GM10847 (cell line): ENCODE measurements around the gene CELSR1.

Experiments
- POLR2A ChIP-seq: IDR thresholded peaks from 2 replicates; pipeline ENCODE4 v1.6.1; 2011; ENCODE audit not compliant: insufficient read length; ENCODE audit errors: extremely low read depth

The CELSR1 gene

DNA sequence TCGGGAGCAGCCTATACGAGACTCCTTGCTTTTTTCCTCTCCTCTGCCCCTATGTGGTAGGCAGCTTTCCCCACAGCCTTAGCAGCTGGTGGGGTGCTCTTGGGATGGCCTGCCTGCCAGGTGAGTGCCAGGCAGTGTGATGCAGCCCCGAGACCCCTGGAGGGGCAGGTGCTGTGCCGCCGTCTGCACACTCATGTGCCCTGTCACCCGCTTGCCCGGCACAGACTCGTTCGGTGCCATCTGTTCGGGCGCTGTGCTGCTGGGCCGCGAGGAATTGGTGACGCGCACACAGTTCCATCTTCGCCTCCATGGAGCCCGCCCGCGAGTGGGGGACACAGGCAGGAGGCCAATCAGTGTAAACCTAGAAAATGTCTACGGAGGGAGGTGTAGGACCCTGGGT lies 186.8 kb downstream of the CELSR1 start:
- no peak for TF ChIP-seq POLR2A

- no peak for TF ChIP-seq POLR2A
These were observed 187.3 kb downstream of the CELSR1 start for GRCh38 chr22:46350121-46350520.

GRCh38 chr22:46349681-46350080 lies 187.7 kb downstream of the CELSR1 start:
- TF ChIP-seq POLR2A = no peak

- no peak for TF ChIP-seq POLR2A
These were observed 188.2 kb downstream of the CELSR1 start for GRCh38 chr22:46349238-46349637.

GRCh38 chr22:46348099-46348695 lies 189.2 kb downstream of the CELSR1 start:
- no peak for TF ChIP-seq POLR2A

GRCh38 chr22:46347646-46348045 lies 189.8 kb downstream of the CELSR1 start:
- no peak for TF ChIP-seq POLR2A

GRCh38 chr22:46346680-46347405 lies 190.6 kb downstream of the CELSR1 start:
- no peak for TF ChIP-seq POLR2A

DNA sequence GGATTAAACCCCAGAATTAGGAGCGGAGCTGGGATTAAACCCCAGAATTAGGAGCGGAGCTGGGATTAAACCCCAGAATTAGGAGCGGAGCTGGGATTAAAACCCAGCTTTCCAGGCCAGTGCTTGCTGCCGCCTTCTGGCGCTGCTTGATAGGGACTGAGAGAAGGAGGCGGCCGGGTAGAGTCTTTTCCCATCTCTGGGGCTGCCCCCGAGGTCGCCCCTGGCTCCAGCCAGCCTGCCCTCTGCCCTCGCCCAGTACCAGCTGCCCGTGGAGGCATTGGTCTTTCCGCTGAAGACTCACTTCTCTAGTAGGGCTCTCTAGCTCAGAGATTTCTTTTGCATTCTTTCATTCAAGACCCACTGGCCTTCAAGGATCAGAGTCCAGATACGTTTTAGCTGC lies 196.7 kb downstream of the CELSR1 start:
- TF ChIP-seq POLR2A = no peak

DNA sequence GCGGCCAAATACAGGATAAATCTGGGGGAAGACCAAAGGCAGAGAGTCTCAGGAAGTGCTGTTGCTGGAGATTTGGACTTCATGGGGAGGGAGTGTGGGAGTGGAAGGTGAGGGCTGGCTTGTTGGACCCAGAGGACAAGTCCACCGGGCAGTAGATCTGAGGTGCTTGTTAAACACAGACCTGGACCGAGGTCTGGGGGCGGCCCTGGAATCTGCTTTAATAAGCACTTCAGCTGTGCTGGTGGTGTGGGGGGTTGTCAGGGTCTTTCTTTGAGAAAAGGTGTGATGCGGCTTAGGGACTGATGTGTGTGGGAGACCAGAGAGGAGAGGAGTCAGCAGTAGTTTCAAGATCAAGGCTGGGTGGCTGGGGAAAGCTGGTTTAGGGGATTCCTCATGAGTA lies 197.5 kb downstream of the CELSR1 start:
- no peak for TF ChIP-seq POLR2A

DNA sequence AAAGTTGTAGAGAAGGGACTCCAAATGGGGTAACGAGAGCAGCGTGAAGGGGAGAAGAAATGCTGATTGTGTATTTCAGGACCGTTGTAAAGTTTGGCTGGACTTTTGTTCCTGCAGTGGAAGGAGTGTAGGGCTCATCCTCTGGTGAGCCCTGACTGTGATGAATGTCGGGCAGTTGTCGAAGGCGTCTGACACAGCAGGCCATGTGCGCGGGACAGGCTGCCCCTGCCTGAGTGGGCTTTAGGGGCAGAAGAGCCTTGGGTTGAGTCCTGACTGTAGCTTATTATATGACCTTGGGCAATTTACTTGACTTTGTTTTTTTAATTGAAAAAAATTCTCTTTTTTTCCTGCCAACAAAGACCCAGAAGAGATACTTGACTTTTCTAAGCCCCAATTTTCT lies 198.8 kb downstream of the CELSR1 start:
- no peak for TF ChIP-seq POLR2A

DNA sequence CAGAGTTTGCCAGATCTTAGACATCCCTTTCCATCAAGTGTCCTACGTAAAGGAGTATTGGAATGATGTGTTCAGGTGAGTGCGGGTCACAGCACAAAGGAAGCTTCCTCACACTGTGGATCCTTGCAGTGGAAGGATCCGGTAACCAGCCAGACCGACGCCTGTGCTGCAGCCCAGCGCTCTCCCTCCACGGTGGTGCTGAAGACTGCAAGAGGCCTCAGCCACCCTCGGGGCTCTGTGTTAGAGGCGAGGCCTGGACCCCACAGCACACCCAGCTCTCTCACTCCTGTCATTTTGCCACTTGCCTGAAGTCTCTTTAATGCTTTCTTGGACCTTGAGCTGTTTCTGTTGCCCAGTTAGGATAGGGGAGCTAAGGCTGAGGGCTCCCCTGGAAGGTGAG lies 199.6 kb downstream of the CELSR1 start:
- TF ChIP-seq POLR2A = no peak

DNA sequence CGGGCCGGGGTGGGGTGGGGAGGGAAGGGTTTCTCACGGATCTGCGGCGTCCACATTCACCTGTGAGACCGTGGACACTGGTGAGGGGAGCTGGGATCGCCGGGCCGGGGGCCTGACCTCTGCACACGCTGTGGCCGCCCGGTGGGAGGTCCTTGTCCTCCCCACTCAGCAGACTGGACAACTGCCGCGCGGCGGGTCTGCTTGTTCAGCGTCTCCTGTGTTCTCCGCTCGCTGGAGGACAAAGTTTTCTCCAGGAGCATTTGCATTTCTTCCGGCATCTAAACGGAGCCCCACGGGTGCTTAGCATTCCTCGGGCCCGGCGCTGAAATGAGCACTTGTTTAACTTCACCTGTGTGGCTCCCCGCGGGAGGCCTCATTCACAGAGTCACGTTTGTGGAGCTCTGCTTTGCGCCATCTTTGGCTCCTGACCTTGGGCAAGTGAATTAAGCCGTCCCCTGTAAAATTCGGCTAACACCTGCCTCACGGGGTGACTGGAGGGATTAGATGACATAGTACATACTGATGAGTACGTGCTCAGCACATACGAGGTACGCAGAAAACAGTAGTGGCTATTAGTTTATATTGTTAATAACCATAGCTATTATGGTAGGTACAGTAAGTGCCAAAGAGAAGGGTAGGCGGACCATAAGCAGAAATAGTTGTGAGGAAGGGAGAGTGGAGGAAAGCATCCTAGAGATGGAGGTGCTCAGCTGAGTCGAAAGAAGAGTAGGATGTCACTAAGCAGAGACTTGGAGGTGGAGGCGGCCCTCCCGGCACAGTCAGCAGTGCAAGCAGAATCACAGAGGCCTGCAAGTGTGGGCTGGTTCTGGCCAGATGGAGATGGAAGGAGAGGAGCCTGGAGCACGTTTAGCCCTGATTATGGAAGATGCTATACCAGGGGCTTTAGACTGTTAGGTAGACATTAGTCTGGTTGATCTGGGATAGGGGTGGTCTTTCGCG lies 201.0 kb downstream of the CELSR1 start:
- TF ChIP-seq POLR2A = no peak

DNA sequence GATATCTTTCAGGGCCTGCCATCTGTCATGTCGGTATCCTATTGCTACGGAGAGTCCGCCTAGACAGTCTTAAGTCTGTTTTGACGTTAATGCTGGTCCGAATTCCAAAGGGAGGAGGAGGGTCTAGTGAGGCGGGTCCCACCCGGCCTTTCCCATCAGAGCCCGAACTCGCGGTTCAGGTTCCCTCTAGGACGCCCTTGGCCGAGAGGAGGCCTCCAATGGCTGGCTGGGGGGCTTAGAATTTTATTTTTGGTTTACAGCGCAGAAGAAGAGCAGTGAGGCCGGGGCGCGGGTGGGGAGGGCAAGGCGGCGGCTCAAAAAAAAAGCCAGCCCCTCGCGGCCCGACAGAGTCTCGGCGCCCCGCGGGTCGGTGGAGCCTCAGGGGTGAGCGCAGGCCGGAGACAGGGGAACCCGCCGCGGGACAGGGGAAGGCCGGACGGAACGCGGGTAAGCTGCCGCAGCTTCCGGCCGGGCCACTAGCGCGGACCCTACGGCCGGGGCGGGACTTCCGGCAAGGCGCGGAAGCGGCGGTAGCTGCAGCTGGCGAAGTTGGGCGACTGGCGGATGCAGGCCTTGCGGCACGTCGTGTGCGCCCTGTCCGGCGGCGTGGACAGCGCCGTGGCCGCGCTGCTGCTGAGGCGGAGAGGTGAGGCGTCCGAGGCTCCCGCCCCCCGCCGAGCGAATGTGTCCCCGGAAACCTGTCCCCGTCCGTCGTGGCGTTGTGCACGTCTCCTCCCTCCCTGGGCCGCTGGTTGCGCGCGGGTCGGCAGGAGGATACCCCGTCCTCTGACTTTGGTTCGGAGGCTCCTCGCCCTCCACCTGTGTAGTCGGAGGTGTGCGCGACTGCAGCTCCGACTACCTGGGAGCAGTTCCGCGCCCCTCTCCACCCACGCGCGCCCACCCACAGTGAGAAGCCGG lies 202.0 kb downstream of the CELSR1 start, which contains the start of gene TRMU:
TRMU (plus strand) TSS at position 514 of the 918 bp plus-strand sequence; CDS start at position 565, 51 bp downstream.
- TF ChIP-seq POLR2A = peak; percentile 69

DNA sequence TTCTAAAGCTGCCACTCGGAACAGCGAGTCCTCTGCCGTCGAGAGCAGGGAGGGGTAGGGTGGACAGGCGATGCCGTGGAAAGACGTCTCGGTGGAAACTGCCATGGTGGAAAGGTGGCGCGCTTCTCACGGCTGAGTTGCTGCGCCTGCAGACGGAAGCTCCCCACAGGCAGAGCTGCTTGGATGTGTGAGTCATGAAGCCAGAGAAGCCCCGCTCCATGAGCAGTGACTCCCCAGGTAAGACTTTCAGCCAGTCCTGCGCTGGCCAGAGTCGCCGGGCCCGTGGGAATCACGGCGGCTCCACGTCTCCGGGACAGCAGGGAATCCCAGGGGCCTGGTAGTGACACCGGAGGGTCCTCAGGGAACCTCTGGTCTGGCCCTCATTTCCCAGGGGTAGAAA lies 205.9 kb downstream of the CELSR1 start:
- no peak for TF ChIP-seq POLR2A

DNA sequence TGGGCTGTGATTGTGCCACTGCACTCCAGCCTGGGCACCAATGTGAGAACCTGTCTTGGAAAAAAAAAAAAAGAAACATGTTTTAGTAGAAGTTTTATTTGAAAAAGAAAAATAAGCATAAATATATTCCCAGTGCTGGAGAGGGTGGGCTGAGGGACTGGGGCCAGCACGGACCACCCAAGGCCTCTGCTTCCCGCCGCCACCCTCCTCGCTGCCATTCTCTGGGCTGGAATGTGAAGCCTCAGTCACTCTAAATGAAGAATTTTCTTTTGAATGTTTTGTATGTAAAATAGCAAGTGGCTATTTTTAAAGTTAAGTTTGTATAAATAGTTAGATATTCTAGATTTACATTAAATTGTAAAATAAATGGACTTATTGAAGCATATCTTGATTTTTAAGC lies 207.0 kb downstream of the CELSR1 start:
- no peak for TF ChIP-seq POLR2A
